Adipocyte (in vitro differentiated cells): ENCODE measurements around the gene EEFSEC.

ENCODE experiments used
- DNase-seq: peaks from one replicate; pipeline ENCODE4 v3.0.0-alpha.2; 2015; ENCODE audit warnings: low read depth
- H3K27me3 ChIP-seq: replicated peaks from 2 replicates; pipeline ENCODE4 v1.7.0; 2013; ENCODE audit warnings: mild to moderate bottlenecking, low read length, moderate library complexity; ENCODE audit not compliant: control insufficient read depth, insufficient read depth
- H3K36me3 ChIP-seq: 2 replicates; pipeline ENCODE4 v1.7.0; 2013; ENCODE audit warnings: low read length, mild to moderate bottlenecking, moderate library complexity; ENCODE audit not compliant: control insufficient read depth, insufficient read depth, severe bottlenecking
- H3K4me1 ChIP-seq: 2 replicates; pipeline ENCODE4 v1.7.0; 2013; ENCODE audit warnings: mild to moderate bottlenecking, low read length, moderate library complexity; ENCODE audit not compliant: control insufficient read depth, insufficient read depth
- H3K4me3 ChIP-seq: 2 replicates; pipeline ENCODE4 v1.7.0; 2013; ENCODE audit warnings: mild to moderate bottlenecking, low read length, moderate library complexity
- H3K9ac ChIP-seq: 2 replicates; pipeline ENCODE4 v1.7.0; 2013; ENCODE audit warnings: mild to moderate bottlenecking, low read length, moderate library complexity
- H3K9me3 ChIP-seq: 2 replicates; pipeline ENCODE4 v1.7.0; 2013; ENCODE audit warnings: mild to moderate bottlenecking, low read length, moderate library complexity; ENCODE audit not compliant: control insufficient read depth

The EEFSEC gene

GRCh38 chr3:128270559-128271492 is 117.5 kb downstream of the EEFSEC start:
- H3K27me3 ChIP-seq: no peaks in the 10 kb centered on the region
- DNase-seq: no peak
- no peak overlapping the region for H3K9ac ChIP-seq
- H3K4me3 ChIP-seq: no peak overlapping the region
- H3K4me1 ChIP-seq: peaks cover under 1% of the 10 kb centered on the region
- H3K9me3 ChIP-seq: no peaks in the 10 kb centered on the region
- H3K36me3 ChIP-seq: no peaks in the 10 kb centered on the region

- H3K9ac ChIP-seq: no peak overlapping the region
- no peaks in the 10 kb centered on the region for H3K36me3 ChIP-seq
- no peaks in the 10 kb centered on the region for H3K9me3 ChIP-seq
- no peak for DNase-seq
- H3K4me3 ChIP-seq: no peak overlapping the region
- peaks cover 10% of the 10 kb centered on the region for H3K4me1 ChIP-seq
- H3K27me3 ChIP-seq: no peaks in the 10 kb centered on the region
Observed at GRCh38 chr3:128271536-128272332, 118.5 kb downstream of the EEFSEC start.

GRCh38 chr3:128273109-128273840 is 120.0 kb downstream of the EEFSEC start:
- H3K27me3 ChIP-seq: no peaks in the 10 kb centered on the region
- H3K4me3 ChIP-seq: no peak overlapping the region
- H3K4me1 ChIP-seq: peaks cover 25% of the 10 kb centered on the region
- no peaks in the 10 kb centered on the region for H3K9me3 ChIP-seq
- H3K9ac ChIP-seq: no peak overlapping the region
- no peaks in the 10 kb centered on the region for H3K36me3 ChIP-seq
- no peak for DNase-seq

- no peaks in the 10 kb centered on the region for H3K27me3 ChIP-seq
- H3K4me1 ChIP-seq: peaks cover 31% of the 10 kb centered on the region
- H3K36me3 ChIP-seq: no peaks in the 10 kb centered on the region
- no peak overlapping the region for H3K4me3 ChIP-seq
- no peak for DNase-seq
- no peak overlapping the region for H3K9ac ChIP-seq
- H3K9me3 ChIP-seq: no peaks in the 10 kb centered on the region
Observed at GRCh38 chr3:128273841-128274573, 120.7 kb downstream of the EEFSEC start.

- DNase-seq: peak; percentile 80
- no peaks in the 10 kb centered on the region for H3K27me3 ChIP-seq
- no peak overlapping the region for H3K4me3 ChIP-seq
- no peaks in the 10 kb centered on the region for H3K9me3 ChIP-seq
- H3K9ac ChIP-seq: no peak overlapping the region
- peaks cover 39% of the 10 kb centered on the region for H3K4me1 ChIP-seq
- no peaks in the 10 kb centered on the region for H3K36me3 ChIP-seq
Observed at GRCh38 chr3:128274837-128275236, 121.6 kb downstream of the EEFSEC start.

- H3K4me3 ChIP-seq: no peak overlapping the region
- no peak for DNase-seq
- H3K9me3 ChIP-seq: no peaks in the 10 kb centered on the region
- peaks cover 40% of the 10 kb centered on the region for H3K4me1 ChIP-seq
- no peak overlapping the region for H3K9ac ChIP-seq
- H3K27me3 ChIP-seq: no peaks in the 10 kb centered on the region
- no peaks in the 10 kb centered on the region for H3K36me3 ChIP-seq
Observed at GRCh38 chr3:128275316-128276145, 122.2 kb downstream of the EEFSEC start.

GRCh38 chr3:128276146-128276435 is 122.8 kb downstream of the EEFSEC start:
- peaks cover 40% of the 10 kb centered on the region for H3K4me1 ChIP-seq
- H3K9ac ChIP-seq: no peak overlapping the region
- H3K4me3 ChIP-seq: no peak overlapping the region
- H3K9me3 ChIP-seq: no peaks in the 10 kb centered on the region
- H3K36me3 ChIP-seq: no peaks in the 10 kb centered on the region
- no peak for DNase-seq
- no peaks in the 10 kb centered on the region for H3K27me3 ChIP-seq

- Histone ChIP-seq H3K9me3 (no peaks in the 10 kb centered on the region), H3K9ac (no peak overlapping the region), H3K4me1 (peaks cover 40% of the 10 kb centered on the region), H3K4me3 (no peak overlapping the region), H3K36me3 (no peaks in the 10 kb centered on the region), H3K27me3 (no peaks in the 10 kb centered on the region)
- no peak for DNase-seq
Observed at GRCh38 chr3:128276577-128277183, 123.4 kb downstream of the EEFSEC start.

- Histone ChIP-seq H3K9me3 (no peaks in the 10 kb centered on the region), H3K4me1 (peaks cover 42% of the 10 kb centered on the region), H3K4me3 (no peak overlapping the region), H3K9ac (no peak overlapping the region), H3K27me3 (no peaks in the 10 kb centered on the region), H3K36me3 (no peaks in the 10 kb centered on the region)
- no peak for DNase-seq
Observed at GRCh38 chr3:128277378-128278069, 124.2 kb downstream of the EEFSEC start.
